Endothelial cell of umbilical vein (primary cell): Measurements from ENCODE around the gene CFAP99. TPM values are rescaled to one million over a fixed set of nuclear protein-coding genes. Genes with fewer than 3 reads are reported as not detected.

Source experiments
- BruUV-seq: library from RNA; stranded (reverse); fragments of 400-500 nt; replicated peaks from 2 replicates; lab custom pipeline; 2021; lab: Mats Ljungman, UMichigan
- CTCF ChIA-PET: fragments of 300-600, 350-600 bp; sonication (Branson Sonifier 250); formaldehyde crosslinking; loops from one replicate; lab custom pipeline; 2021; ENCODE audit warnings: antibody characterized with exemption, inconsistent platforms; lab: Charles Lee
- POLR2A ChIA-PET: fragments of 300-600, 350-600 bp; sonication (Branson Sonifier 250); formaldehyde crosslinking; loops from one replicate; lab custom pipeline; 2021; ENCODE audit warnings: antibody characterized with exemption, inconsistent platforms; lab: Charles Lee
- DNase-seq: peaks from one replicate; pipeline ENCODE4 v3.0.0-alpha.2; 2011; ENCODE audit warnings: low read depth, low spot score
- FAIRE-seq: peaks from 2 replicates; lab custom pipeline; 2011; peaks lifted over from hg19 to GRCh38; lab: Jason Lieb, UNC
- H2AFZ ChIP-seq: 2 replicates; pipeline ENCODE4 v1.6.0; 2012; ENCODE audit warnings: low read depth, low read length, control low read depth, inconsistent platforms
- H3K27ac ChIP-seq: 2 replicates; pipeline ENCODE4 v1.5.1; 2011; ENCODE audit warnings: low read depth, mild to moderate bottlenecking, control low read depth, low read length, moderate library complexity; ENCODE audit not compliant: insufficient read depth
- H3K27me3 ChIP-seq, 2 experiments: 2 replicates each; pipeline versions ENCODE4 v1.6.0 to v1.6.1; 2011; ENCODE audit warnings: low read length in 2 of 2, mixed read lengths in 1 of 2; ENCODE audit not compliant: control insufficient read depth in 2 of 2, insufficient read depth in 2 of 2
- H3K36me3 ChIP-seq, 2 experiments: 2 replicates in 1 of 2; 3 replicates in 1 of 2; pipeline ENCODE4 v1.5.1; 2011; ENCODE audit warnings: low read length in 2 of 2, mild to moderate bottlenecking in 1 of 2, moderate library complexity in 1 of 2; ENCODE audit not compliant: control insufficient read depth in 2 of 2, insufficient read depth in 2 of 2; ENCODE audit errors: extremely low read depth in 1 of 2
- H3K4me1 ChIP-seq: 3 replicates; pipeline ENCODE4 v1.5.1; 2011; ENCODE audit warnings: mild to moderate bottlenecking, low read length; ENCODE audit not compliant: control insufficient read depth, insufficient read depth; ENCODE audit errors: extremely low read depth
- H3K4me2 ChIP-seq: 2 replicates; pipeline ENCODE4 v1.6.1; 2011; ENCODE audit warnings: low read length, control low read depth, mixed read lengths; ENCODE audit not compliant: insufficient read depth
- H3K4me3 ChIP-seq, 3 experiments: fragments of 200-600 bp in 1 of 3; sonication (generic), shearing (Covaris generic) in 1 of 3; replicated peaks in 1 of 3; 2 replicates each; pipeline ENCODE4 v1.5.1; 2011 to 2016; ENCODE audit warnings: control low read depth in 3 of 3, low read length in 3 of 3, mild to moderate bottlenecking in 2 of 3, inconsistent platforms in 1 of 3, low read depth in 1 of 3, moderate library complexity in 1 of 3; ENCODE audit not compliant: insufficient read depth in 1 of 3
- H3K79me2 ChIP-seq: 2 replicates; pipeline ENCODE4 v1.6.0; 2012; ENCODE audit warnings: low read length, inconsistent platforms; ENCODE audit not compliant: control insufficient read depth, insufficient read depth
- H3K9ac ChIP-seq: replicated peaks from 2 replicates; pipeline ENCODE3; 2011; ENCODE audit warnings: low read length, control low read depth; ENCODE audit not compliant: insufficient read depth; ENCODE audit errors: extremely low read depth
- H3K9me1 ChIP-seq: replicated peaks from 3 replicates; pipeline ENCODE4 v1.6.0; 2011; ENCODE audit warnings: mild to moderate bottlenecking, low read length; ENCODE audit not compliant: control insufficient read depth, insufficient read depth; ENCODE audit errors: extremely low read depth
- H3K9me3 ChIP-seq: replicated peaks from 2 replicates; pipeline ENCODE4 v1.5.1; 2012; ENCODE audit warnings: low read length, inconsistent platforms; ENCODE audit not compliant: control insufficient read depth, insufficient read depth
- H4K20me1 ChIP-seq: replicated peaks from 2 replicates; pipeline ENCODE3; 2011; ENCODE audit warnings: mild to moderate bottlenecking, low read length; ENCODE audit not compliant: control insufficient read depth, insufficient read depth; ENCODE audit errors: extremely low read depth
- EZH2 ChIP-seq: IDR thresholded peaks from 2 replicates; pipeline ENCODE4 v1.6.1; 2012; ENCODE audit warnings: borderline replicate concordance, low read depth, mild to moderate bottlenecking, moderate library complexity, low read length, inconsistent platforms; ENCODE audit not compliant: severe bottlenecking
- FOS ChIP-seq: IDR thresholded peaks from 2 replicates; pipeline ENCODE4 v1.6.1; 2011; ENCODE audit warnings: mild to moderate bottlenecking, low read length, moderate library complexity, borderline replicate concordance; ENCODE audit not compliant: insufficient read depth
- GATA2 ChIP-seq: IDR thresholded peaks from 2 replicates; pipeline ENCODE4 v1.7.0; 2011; ENCODE audit warnings: low read depth, mild to moderate bottlenecking, moderate library complexity, mixed read lengths, low read length; ENCODE audit not compliant: insufficient read length, insufficient read depth
- JUN ChIP-seq: IDR thresholded peaks from 2 replicates; pipeline ENCODE4 v1.6.1; 2011; ENCODE audit warnings: borderline replicate concordance, low read depth; ENCODE audit not compliant: insufficient read length, insufficient read depth
- MYC ChIP-seq: IDR thresholded peaks from one replicate; pipeline ENCODE4 v1.6.1; 2011; ENCODE audit warnings: mild to moderate bottlenecking, low read depth, low read length
- POLR2A ChIP-seq: IDR thresholded peaks from 2 replicates; pipeline ENCODE4 v1.6.1; 2012; ENCODE audit warnings: low read depth, mild to moderate bottlenecking, control low read depth, low read length
- POLR2AphosphoS5 ChIP-seq: IDR thresholded peaks from 2 replicates; pipeline ENCODE4 v1.6.1; 2012; ENCODE audit warnings: low read depth, mild to moderate bottlenecking, control low read depth, low read length, moderate library complexity; ENCODE audit not compliant: insufficient read depth
- dilution Hi-C: fragments of 300-500 bp; cut with MboI; formaldehyde crosslinking; loops from one replicate; pipeline ENCODE4 v1.15.0; 2019; ENCODE audit warnings: low sequenced_read_pairs; ENCODE audit not compliant: extremely low pct_ligation_motif_present
- intact Hi-C: fragments of 100-400 bp; cut with micrococcal nuclease; formaldehyde crosslinking; loops from one replicate; pipeline ENCODE4 v1.10.0; 2022
- polyA plus RNA-seq, 4 experiments: library from polyadenylated mRNA; depleted of rRNA in 3 of 4; stranded (reverse) in 3 of 4; unstranded in 1 of 4; fragments of >200 nt; gene quantifications; 2 replicates each; pipeline versions ENCODE4 v1.2.1 to v1.2.3, GENCODE V29; 2011 to 2012; ENCODE audit warnings: missing spikeins in 1 of 4
- total RNA-seq: library from RNA; stranded (reverse); gene quantifications from 2 replicates; pipeline ENCODE4 v1.2.3, GENCODE V29; 2021
- TF ChIP-seq, protein P1 (sequence below), 2 donors: IDR thresholded peaks; 1 replicate in 1 of 2; 2 replicates in 1 of 2; pipeline ENCODE4 v1.5.1; 2011; ENCODE audit warnings: low read length in 2 of 2, mild to moderate bottlenecking in 2 of 2, moderate library complexity in 2 of 2, control low read depth in 1 of 2, inconsistent platforms in 1 of 2, low read depth in 1 of 2; ENCODE audit not compliant: insufficient read depth in 1 of 2; ENCODE audit errors: extremely low read depth in 1 of 2
- TF ChIP-seq, protein P2 (sequence below): IDR thresholded peaks from 2 replicates; pipeline ENCODE4 v1.6.1; 2011; ENCODE audit not compliant: insufficient read depth, insufficient read length

Gene CFAP99
- total and polyA plus RNA-seq, 2 donors (not counting 3 experiments of a cell fraction or from before 2014, with no cell fraction given) = 0.03 TPM; not detected in 1

DNA sequence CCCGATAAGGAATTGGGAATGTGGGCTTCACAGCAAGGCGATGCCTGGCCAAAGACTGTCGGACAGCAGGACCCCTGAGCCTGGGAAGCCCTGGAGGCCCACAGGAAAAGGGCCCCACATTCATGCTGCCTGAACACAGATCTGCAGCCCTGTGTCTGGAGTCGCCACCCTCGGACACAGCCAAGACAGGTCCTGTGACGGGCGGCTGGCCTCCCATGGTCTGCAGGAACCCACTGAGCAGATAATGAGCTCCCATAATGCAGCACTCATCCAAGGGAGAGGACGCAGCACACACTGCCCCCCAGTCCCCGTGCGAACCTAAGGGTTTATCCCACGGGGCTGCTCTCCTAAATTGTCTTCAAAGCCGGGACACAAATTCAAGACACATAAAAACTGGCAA, 30.9 kb upstream of the CFAP99 start:
- Histone ChIP-seq H3K4me3 (no peak overlapping the region), H3K4me1 (no peaks in the 10 kb centered on the region), H4K20me1 (no peaks in the 10 kb centered on the region), H3K4me2 (no peak overlapping the region), H3K27me3 (no peaks in the 10 kb centered on the region), H3K27ac (no peak overlapping the region), H3K9me3 (no peaks in the 10 kb centered on the region), H3K9ac (no peak overlapping the region), H3K36me3 (no peaks in the 10 kb centered on the region), H2AFZ (no peak overlapping the region), H3K79me2 (no peaks in the 10 kb centered on the region), H3K9me1 (no peaks in the 10 kb centered on the region)
- ChIA-PET POLR2A (no interaction called here), CTCF (interaction anchor here (1.5 to 1.6 kb wide), 2 partner anchors 18 to 48 kb away, joined by 4 read pairs; no protein-coding TSS in a partner anchor)
- no TSS peak for BruUV-seq
- intact Hi-C loops = no loop called here
- dilution Hi-C loops = no loop called here
- no peak for TF ChIP-seq EZH2
- TF ChIP-seq POLR2AphosphoS5 = no peak
- no peak for TF ChIP-seq JUN
- no peak for TF ChIP-seq POLR2A
- TF ChIP-seq MYC = no peak
- no peak for DNase-seq
- FAIRE-seq = no peak

DNA sequence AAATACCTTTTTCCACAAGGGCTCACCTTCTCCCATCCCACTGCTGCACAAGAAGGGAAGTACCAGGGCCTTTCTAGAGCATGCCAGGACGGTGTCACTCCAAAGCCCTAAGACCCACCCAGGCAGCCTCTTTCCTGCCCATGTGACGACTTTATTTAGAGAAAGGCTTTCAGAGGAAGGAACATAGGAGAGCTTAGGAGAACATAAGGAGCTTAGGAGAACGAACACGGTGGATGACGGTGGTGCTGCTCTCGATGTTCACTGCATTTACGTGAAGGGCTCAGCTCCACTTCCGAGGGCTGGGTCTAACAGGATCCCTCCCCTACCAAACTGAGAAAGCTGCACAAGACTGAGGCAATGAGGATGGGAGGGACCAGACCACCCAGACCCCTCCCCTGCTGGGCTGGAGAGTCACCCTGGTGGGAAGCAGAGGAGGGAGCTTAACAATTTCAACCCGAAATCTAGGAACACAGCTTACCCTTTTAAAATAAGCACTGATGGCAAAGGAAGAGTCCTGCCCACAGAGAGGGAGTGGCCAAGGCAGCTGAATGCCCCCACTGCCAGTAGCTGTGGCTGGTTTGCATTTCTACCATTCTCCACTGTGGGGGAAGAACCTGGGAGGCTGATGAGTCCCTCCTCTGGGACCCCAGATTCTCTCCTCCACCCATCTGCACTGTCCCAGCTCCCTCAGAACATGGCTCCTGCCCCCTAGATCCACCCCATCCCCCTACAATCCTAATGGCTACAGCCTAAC, 30.1 kb upstream of the CFAP99 start:
- no TSS peak for BruUV-seq
- Histone ChIP-seq H4K20me1 (no peaks in the 10 kb centered on the region), H3K9ac (no peak overlapping the region), H3K4me1 (no peaks in the 10 kb centered on the region), H3K9me1 (no peaks in the 10 kb centered on the region), H3K9me3 (no peaks in the 10 kb centered on the region), H3K36me3 (no peaks in the 10 kb centered on the region), H2AFZ (no peak overlapping the region), H3K27ac (no peak overlapping the region), H3K79me2 (no peaks in the 10 kb centered on the region), H3K27me3 (no peaks in the 10 kb centered on the region), H3K4me2 (no peak overlapping the region), H3K4me3 (no peak overlapping the region)
- dilution Hi-C loops (no loop called here), intact Hi-C loops (no loop called here)
- CTCF ChIA-PET = interaction anchor here (0.8 to 1.6 kb wide), 6 partner anchors 9 to 53 kb away, joined by 3 to 4 read pairs (median 4); no protein-coding TSS in a partner anchor
- POLR2A ChIA-PET = no interaction called here
- DNase-seq (no peak), FAIRE-seq (no peak)
- TF ChIP-seq MYC = no peak
- TF ChIP-seq EZH2 = no peak
- no peak for TF ChIP-seq JUN
- TF ChIP-seq, protein P1, sequence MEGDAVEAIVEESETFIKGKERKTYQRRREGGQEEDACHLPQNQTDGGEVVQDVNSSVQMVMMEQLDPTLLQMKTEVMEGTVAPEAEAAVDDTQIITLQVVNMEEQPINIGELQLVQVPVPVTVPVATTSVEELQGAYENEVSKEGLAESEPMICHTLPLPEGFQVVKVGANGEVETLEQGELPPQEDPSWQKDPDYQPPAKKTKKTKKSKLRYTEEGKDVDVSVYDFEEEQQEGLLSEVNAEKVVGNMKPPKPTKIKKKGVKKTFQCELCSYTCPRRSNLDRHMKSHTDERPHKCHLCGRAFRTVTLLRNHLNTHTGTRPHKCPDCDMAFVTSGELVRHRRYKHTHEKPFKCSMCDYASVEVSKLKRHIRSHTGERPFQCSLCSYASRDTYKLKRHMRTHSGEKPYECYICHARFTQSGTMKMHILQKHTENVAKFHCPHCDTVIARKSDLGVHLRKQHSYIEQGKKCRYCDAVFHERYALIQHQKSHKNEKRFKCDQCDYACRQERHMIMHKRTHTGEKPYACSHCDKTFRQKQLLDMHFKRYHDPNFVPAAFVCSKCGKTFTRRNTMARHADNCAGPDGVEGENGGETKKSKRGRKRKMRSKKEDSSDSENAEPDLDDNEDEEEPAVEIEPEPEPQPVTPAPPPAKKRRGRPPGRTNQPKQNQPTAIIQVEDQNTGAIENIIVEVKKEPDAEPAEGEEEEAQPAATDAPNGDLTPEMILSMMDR (IDR thresholded peaks at IDR 0.05; ENCODE audit: extremely low read depth in 1 of 2, insufficient read depth in 1 of 2, low read depth in 1 of 2, low read length in 2 of 2) = no peak
- TF ChIP-seq FOS = no peak
- TF ChIP-seq, protein P2, sequence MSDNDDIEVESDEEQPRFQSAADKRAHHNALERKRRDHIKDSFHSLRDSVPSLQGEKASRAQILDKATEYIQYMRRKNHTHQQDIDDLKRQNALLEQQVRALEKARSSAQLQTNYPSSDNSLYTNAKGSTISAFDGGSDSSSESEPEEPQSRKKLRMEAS = no peak
- TF ChIP-seq POLR2A = no peak
- no peak for TF ChIP-seq GATA2
- no peak for TF ChIP-seq POLR2AphosphoS5
